Panc1 (cell line): ENCODE data around the gene PRKCA. TPM values are rescaled to one million over a fixed set of nuclear protein-coding genes. Genes with fewer than 3 reads are reported as not detected.

Experiments
- ATAC-seq: fragments of 200-7000 bp; cut with Tn5 transposase; 2 replicates; pipeline ENCODE4 v1.9.1; 2020; ENCODE audit warnings: mild to moderate bottlenecking, moderate library complexity
- BruUV-seq: library from RNA; stranded (reverse); fragments of 400-500 nt; replicated peaks from 2 replicates; lab custom pipeline; 2021; lab: Mats Ljungman, UMichigan
- CTCF ChIA-PET: fragments of 300-600 bp; sonication (Branson Sonifier 250); formaldehyde crosslinking; loops from one replicate; lab custom pipeline; 2022; ENCODE audit warnings: antibody characterized with exemption; lab: Charles Lee
- POLR2A ChIA-PET: fragments of 300-600 bp; sonication (Branson Sonifier 250); formaldehyde crosslinking; loops from one replicate; lab custom pipeline; 2022; ENCODE audit warnings: antibody characterized with exemption; lab: Charles Lee
- DNase-seq: peaks from one replicate; pipeline ENCODE4 v3.0.0-alpha.2; 2010; ENCODE audit warnings: low read depth, low spot score
- H3K27ac ChIP-seq: 2 replicates; pipeline ENCODE4 v1.5.1; 2011; ENCODE audit warnings: mild to moderate bottlenecking, low read length, inconsistent platforms
- H3K27me3 ChIP-seq: fragments of 200-500 bp; sonication (Bioruptor generic); 2 replicates; pipeline ENCODE4 v1.6.0; 2014; ENCODE audit warnings: low read length, inconsistent platforms; ENCODE audit not compliant: control insufficient read depth, insufficient read depth
- H3K36me3 ChIP-seq: fragments of 200-500 bp; sonication (Bioruptor generic); 2 replicates; pipeline ENCODE4 v1.5.1; 2014; ENCODE audit warnings: inconsistent platforms, mild to moderate bottlenecking, low read length, moderate library complexity; ENCODE audit not compliant: control insufficient read depth, insufficient read depth
- H3K4me1 ChIP-seq: 2 replicates; pipeline ENCODE4 v1.5.1; 2011; ENCODE audit warnings: inconsistent platforms, mild to moderate bottlenecking, low read length, moderate library complexity; ENCODE audit not compliant: control insufficient read depth, insufficient read depth
- H3K4me3 ChIP-seq, 2 experiments: 2 replicates each; pipeline ENCODE4 v1.5.1; 2011 to 2012; ENCODE audit warnings: low read depth in 2 of 2, low read length in 2 of 2, mild to moderate bottlenecking in 2 of 2, inconsistent platforms in 1 of 2, moderate library complexity in 1 of 2
- H3K9me3 ChIP-seq: fragments of 200-500 bp; sonication (Bioruptor generic); 2 replicates; pipeline ENCODE4 v1.5.1; 2014; ENCODE audit warnings: low read depth, mild to moderate bottlenecking, inconsistent platforms, low read length, moderate library complexity; ENCODE audit not compliant: control insufficient read depth, insufficient read depth
- CTCF ChIP-seq: fragments of 450-650 bp; IDR thresholded peaks from 2 replicates; pipeline ENCODE4 v1.5.1; 2017; ENCODE audit warnings: mild to moderate bottlenecking
- POLR2AphosphoS5 ChIP-seq: IDR thresholded peaks from 2 replicates; pipeline ENCODE4 v1.6.1; 2012; ENCODE audit warnings: mild to moderate bottlenecking, low read depth, low read length, moderate library complexity
- REST ChIP-seq, 2 experiments: IDR thresholded peaks; 2 replicates each; pipeline ENCODE4 v1.6.1; 2011 to 2012; ENCODE audit warnings: low read depth in 2 of 2, control low read depth in 1 of 2, low read length in 1 of 2, mild to moderate bottlenecking in 1 of 2, moderate library complexity in 1 of 2; ENCODE audit not compliant: insufficient read depth in 1 of 2
- SIN3A ChIP-seq: IDR thresholded peaks from 2 replicates; pipeline ENCODE4 v1.6.1; 2012; ENCODE audit warnings: low read depth, mild to moderate bottlenecking, low read length, moderate library complexity, borderline replicate concordance; ENCODE audit not compliant: insufficient read depth
- TCF7L2 ChIP-seq: IDR thresholded peaks from 2 replicates; pipeline ENCODE4 v1.6.1; 2011; ENCODE audit warnings: mild to moderate bottlenecking, low read depth, low read length, inconsistent platforms
- in situ Hi-C: cut with HindIII; loops from 2 replicates; pipeline ENCODE4 v1.10.0; 2016; ENCODE audit warnings: low sequenced_read_pairs, low pct_unique_long_range_greater_than_20kb
- intact Hi-C: fragments of 100-400 bp; cut with micrococcal nuclease; formaldehyde crosslinking; loops from one replicate; pipeline ENCODE4 v1.10.0; 2022; ENCODE audit not compliant: unreplicated experiment
- total RNA-seq: library from RNA; stranded (reverse); gene quantifications from one replicate; pipeline ENCODE4 v1.2.1, GENCODE V29; 2021; ENCODE audit not compliant: unreplicated experiment

PRKCA gene
- total RNA-seq, 1 experiment from 2014 or later, result 53.0 TPM

- H3K36me3 ChIP-seq, result no peaks in the 10 kb centered on the region; the same call in 1 of the 2 replicates
- no peaks in the 10 kb centered on the region for H3K9me3 ChIP-seq
- no peak for ATAC-seq
- H3K4me3 ChIP-seq, result no peak overlapping the region
- no TSS peak for BruUV-seq
- CTCF ChIA-PET, result no interaction called here
- H3K27ac ChIP-seq, result no peak overlapping the region; the same call in 1 of the 2 replicates
- no peaks in the 10 kb centered on the region for H3K27me3 ChIP-seq
- no peak for TF ChIP-seq TCF7L2
- no peak for TF ChIP-seq POLR2AphosphoS5
- no peak for TF ChIP-seq REST (IDR thresholded peaks at IDR 0.05; ENCODE audit: insufficient read depth in 1 of 2, low read depth in 2 of 2, low read length in 1 of 2)
- no peak for TF ChIP-seq CTCF
- POLR2A ChIA-PET, result no interaction called here
- intact Hi-C loops (loop anchor here (10.0 kb wide), 1 partner anchor 96 kb away; no protein-coding TSS in a partner anchor), in situ Hi-C loops (no loop called here)
- no peak for DNase-seq
- peaks cover 16% of the 10 kb centered on the region for H3K4me1 ChIP-seq
Observed at GRCh38 chr17:66560691-66561090, 258.3 kb downstream of the PRKCA start.

GRCh38 chr17:66562119-66562518 is 259.7 kb downstream of the PRKCA start:
- DNase-seq (no peak), ATAC-seq (no peak)
- no peak for TF ChIP-seq SIN3A
- TF ChIP-seq CTCF, result no peak
- TF ChIP-seq TCF7L2, result no peak
- no peak for TF ChIP-seq REST (IDR thresholded peaks at IDR 0.05; ENCODE audit: insufficient read depth in 1 of 2, low read depth in 2 of 2, low read length in 1 of 2)
- TF ChIP-seq POLR2AphosphoS5, result no peak
- BruUV-seq, result no TSS peak
- intact Hi-C loops, result loop anchor here (10.0 kb wide), 1 partner anchor 97 kb away; no protein-coding TSS in a partner anchor
- in situ Hi-C loops, result no loop called here
- Histone ChIP-seq H3K27ac (no peak overlapping the region), H3K4me3 (no peak overlapping the region), H3K36me3 (no peaks in the 10 kb centered on the region; the same call in 1 of the 2 replicates), H3K4me1 (peaks cover 27% of the 10 kb centered on the region), H3K27me3 (no peaks in the 10 kb centered on the region), H3K9me3 (no peaks in the 10 kb centered on the region)
- ChIA-PET CTCF (no interaction called here), POLR2A (no interaction called here)
